ENCODE data around the gene EYA2.

GRCh38 chr20:46941404-46941803 lies 46.8 kb downstream of the EYA2 start:
- TF ChIP-seq POLR2AphosphoS5 (IDR thresholded peaks at IDR 0.05; ENCODE audit: borderline replicate concordance, low read depth, low read length) (no peak), EZH2 (IDR thresholded peaks at IDR 0.05) (no peak), FOXP2 (optimal IDR thresholded peaks at IDR 0.05; ENCODE audit: control extremely low read depth, extremely low read length, insufficient read depth) (no peak)

All from SK-N-MC (cell line).